HG02759 (cell line): Measurements from ENCODE around the gene ZNF235.
"Not testable (repeated sequence)": the region's sequence is repeated elsewhere in the genome, so short reads cannot be mapped to it uniquely, and the experiment has no call there.

ENCODE experiments used
- ATAC-seq: cut with Tn5 transposase; IDR thresholded peaks from one replicate; pipeline ENCODE4 v1.9.1; 2021; ENCODE audit warnings: mild to moderate bottlenecking, moderate library complexity; ENCODE audit not compliant: unreplicated experiment

ZNF235 gene

DNA sequence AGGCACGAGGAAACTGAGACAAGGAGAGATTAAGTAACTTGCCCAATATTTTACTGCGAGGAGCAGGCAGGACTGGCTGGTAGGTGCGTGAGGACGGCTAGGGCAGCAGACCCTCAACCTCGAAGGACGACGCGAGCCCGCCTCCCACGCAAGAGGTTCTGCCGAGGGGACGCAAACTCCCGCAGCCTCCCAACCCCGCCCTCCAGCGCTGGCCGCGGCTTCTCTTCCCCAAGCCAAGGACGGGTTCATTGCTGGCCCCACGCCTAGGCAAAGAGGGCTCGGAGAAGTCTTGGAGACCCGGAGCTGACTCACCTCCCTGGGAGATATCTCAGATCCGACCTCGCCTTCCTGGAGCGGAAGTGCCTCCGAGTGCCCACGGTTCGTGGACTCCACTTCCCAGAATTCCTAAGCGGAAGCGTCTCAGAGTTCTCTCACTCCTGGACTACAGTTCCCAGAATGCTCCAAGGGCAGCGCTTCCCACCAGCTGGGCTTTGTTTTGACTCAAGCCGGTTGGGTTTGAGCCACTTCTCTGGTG, at the start of gene ZNF235:
TSS of gene ZNF235 (minus strand) at position 367 of the 535 bp plus-strand sequence. CDS start 1,621 bp downstream, outside the sequence.
- ATAC-seq: peak; percentile 94

DNA sequence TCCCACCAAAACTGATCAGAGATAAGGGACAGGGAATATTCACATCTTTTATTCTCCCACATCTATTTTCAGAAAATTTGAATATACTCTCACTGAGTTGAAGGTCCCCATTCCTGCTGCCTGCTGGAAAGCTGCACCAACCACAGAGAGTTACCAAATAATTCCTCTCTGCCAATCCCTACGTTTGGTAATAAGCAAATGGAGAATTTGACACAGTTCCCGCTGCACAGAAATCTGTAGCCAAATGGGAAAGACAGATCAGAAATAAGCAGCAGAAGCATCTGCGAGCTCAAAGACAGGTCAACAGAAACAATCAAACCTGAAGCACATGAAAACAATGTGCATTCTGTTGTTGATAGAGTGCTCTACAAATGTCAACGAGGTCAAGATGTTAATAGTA, 41.7 kb upstream of the ZNF235 start:
- no peak for ATAC-seq

GRCh38 chr19:44345959-44346358, 41.1 kb upstream of the ZNF235 start:
- no peak for ATAC-seq

DNA sequence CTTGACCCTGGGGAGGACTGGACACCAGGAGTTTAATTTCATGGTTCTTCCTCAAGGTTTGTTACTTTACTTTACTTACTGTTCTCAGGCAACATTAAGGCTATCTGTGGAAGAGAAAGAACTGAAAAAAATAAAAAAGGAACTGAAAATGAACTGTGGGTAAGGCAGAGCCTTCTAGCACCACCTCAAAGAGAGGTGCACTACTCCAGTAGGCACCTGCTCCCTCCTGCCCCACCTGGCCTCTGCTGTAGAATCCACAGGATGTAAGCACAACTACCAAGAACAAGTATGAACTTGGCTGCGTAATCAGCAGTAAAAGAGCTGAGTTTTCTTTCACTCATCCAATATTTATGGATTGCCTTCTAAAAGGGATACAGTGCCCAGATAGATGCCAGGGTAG, 39.4 kb upstream of the ZNF235 start:
- no peak for ATAC-seq

DNA sequence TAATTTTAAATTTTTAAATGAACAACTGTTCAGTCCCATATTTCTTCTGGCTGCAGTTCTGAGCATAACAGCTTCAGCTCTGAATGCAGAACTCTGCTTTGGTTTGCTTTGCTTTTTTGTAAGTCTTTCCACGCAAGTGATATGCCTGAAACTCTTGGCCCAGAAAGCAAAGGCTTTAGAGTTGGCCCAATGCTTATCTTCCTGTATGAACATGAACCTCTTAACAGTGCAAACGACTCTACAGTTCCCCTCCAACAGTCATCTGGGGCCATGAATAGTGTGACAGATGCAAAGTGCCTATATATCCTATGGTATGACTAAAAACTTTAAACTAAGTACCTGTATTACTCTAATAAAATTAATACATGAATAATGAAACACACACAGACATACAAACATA, 37.0 kb upstream of the ZNF235 start:
- ATAC-seq: no peak

- not testable (repeated sequence) for ATAC-seq
These were observed 29.8 kb upstream of the ZNF235 start for GRCh38 chr19:44334639-44335038.

DNA sequence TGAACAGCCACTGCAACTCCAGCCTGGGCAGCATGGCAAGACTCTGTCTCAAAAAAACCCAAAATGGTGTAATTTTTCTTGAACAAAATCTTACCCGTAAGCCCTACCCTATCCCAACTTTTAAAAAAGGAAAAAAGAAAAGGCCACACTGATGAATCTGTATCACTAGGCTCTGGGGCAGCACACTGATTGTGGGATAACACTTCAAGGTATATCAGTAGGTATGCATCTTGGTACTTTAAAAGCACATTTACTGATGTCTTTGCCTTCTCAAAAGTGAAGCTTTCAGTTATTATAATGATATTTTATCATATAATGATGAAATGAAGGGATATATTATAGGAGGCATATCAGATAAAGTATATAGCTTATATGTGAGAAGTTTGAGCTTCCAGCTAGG, 27.3 kb upstream of the ZNF235 start:
- ATAC-seq: no peak

- ATAC-seq: no peak
These were observed 11.1 kb upstream of the ZNF235 start for GRCh38 chr19:44315883-44316282.

DNA sequence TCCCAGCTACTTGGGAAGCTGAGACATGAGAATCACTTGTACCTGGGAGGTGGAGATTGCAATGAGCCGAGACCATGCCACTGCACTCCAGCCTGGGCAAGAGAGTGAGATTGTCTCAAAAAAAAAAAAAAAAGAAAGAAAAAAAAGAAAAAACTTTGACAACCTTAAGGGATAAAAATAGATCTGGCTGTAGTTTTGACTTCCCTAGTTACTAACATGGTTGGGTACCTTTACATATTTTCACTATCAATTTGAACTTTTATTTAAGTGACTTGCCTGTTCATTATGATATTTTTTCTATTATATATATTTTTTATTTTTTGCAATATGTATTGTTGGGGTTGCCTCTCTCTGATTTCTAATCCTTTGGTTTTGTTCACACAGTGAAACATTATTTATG, 8.4 kb upstream of the ZNF235 start:
- no peak for ATAC-seq

- no peak for ATAC-seq
These were observed 3.2 kb upstream of the ZNF235 start for GRCh38 chr19:44308011-44308410.

DNA sequence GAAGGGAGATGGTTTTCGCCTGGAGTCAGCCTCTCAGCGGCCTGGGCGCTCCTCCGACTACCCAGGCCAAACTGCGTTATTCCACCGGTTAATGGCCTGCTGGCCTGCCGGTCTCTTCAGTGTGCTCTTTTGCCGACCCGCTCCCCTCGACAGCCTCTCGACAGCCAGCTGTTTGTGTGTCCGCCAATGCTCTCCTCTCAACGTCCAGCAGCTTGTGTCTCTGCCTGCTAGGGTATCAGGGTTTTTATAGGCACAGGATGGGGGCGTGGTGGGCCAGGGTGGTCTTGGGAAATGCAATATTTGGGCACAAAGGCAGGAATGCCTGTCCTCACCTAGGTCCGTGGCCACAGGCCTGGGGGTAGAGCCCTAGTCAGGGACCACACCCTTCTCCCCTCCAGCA, 1.5 kb upstream of the ZNF235 start:
- ATAC-seq: no peak

DNA sequence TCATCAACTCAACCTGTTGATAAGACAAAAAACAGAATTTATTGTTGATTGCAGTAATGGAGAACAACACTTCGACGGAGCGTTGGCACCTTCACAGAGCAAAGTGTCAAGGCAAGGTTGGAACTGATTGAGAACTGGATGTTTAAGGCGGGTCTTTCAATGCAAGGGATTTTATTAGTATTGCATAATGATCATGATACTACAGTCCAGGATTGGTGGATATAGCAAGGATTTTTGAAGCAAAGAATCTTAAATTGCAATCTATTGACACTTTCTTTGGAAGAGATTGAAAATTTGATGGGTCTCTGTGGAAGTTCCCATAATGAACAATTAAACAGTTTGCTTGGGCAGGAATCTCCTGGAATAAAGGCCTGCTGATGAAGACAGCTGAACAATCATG, 632 bp upstream of the ZNF235 start:
- no peak for ATAC-seq

DNA sequence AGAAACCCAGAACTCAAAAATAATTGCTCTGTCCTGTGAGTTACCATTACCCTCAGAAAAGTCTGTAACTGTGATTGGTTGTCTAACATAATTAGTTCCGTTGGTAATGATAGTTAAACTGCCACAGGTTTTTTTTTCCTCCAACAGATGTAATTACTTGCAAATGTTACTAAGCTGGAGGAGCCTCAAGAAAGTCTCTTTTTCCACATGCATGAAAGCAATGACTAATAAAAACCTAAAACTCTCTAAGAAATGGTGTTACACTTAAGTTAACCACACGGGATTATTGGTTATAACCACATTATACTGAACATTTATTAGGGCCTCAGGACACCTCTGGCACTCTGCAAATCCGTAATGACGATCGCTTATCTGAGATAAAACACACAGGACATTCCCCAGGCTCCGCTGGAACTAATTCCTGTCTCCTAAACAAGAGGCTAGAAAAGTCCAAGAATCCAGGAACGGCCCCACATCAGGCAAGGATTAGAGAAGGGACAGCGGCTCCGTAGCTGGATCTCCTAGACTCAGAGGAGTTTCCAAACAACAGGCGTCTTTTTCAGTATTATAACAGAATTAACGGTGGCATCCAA, 753 bp downstream of the ZNF235 start:
- no peak for ATAC-seq

- ATAC-seq: no peak
These were observed 1.5 kb downstream of the ZNF235 start for GRCh38 chr19:44303320-44303719.

GRCh38 chr19:44284968-44285367, 19.9 kb downstream of the ZNF235 start:
- no peak for ATAC-seq

- ATAC-seq: no peak
These were observed 22.0 kb downstream of the ZNF235 start for GRCh38 chr19:44282846-44283245.

DNA sequence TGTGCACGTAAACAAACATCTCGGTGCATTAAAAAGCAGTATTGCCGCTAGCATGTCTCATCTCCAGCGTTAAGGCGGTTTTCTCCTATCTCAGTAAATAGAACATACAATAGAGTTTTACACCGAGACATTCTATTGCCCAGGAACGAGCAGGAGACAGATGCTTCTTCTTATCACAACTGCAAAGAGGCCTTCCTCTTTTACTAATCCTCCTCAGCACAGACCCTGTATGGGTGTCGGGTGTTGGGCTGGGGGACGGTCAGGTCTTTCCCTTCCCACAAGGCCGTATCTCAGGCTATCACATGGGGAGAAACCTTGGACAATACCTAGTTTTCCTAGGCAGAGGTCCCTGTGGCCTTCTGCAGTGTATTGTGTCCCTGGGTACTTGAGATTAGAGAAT, 23.9 kb downstream of the ZNF235 start:
- no peak for ATAC-seq

- no peak for ATAC-seq
These were observed 26.6 kb downstream of the ZNF235 start for GRCh38 chr19:44278181-44278690.

- no peak for ATAC-seq
These were observed 27.5 kb downstream of the ZNF235 start for GRCh38 chr19:44277331-44277730.

GRCh38 chr19:44260695-44261446, 44.0 kb downstream of the ZNF235 start:
- no peak for ATAC-seq

GRCh38 chr19:44260343-44260681, 44.5 kb downstream of the ZNF235 start:
- no peak for ATAC-seq

DNA sequence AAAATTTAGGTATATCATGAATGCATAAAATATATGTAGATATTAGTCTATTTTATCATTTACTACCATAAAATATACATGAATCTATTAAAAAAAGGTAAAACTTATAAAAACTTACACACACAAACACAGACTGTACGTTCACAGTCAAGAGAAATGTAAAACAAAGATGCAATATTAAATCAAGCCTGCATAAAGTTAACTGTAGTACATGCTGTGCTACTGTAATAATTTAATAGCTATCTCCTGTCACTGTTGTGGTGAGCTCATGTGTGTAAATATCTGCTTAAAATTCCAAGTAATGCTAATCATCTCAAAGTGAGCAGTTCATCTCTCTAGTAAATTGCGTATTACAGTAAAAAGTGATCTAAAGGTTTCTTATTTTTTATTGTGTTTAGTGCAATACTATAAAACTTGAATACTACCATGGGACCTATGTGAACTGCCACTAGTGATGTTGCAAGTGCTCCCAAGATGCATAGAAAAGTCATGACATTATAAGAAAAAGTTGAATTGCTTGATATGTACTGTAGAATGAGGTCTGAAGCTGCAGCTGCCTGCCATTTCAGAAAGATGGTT, 45.9 kb downstream of the ZNF235 start:
- ATAC-seq: no peak
